B cell (primary cell): ENCODE measurements around the gene BMP8A. TPM values are rescaled to one million over a fixed set of nuclear protein-coding genes. Genes with fewer than 3 reads are reported as not detected.
A peak's percentile ranks its signal among the peaks of the same experiment; 100 is the strongest.

Experiments used
- ATAC-seq: fragments of 200-7000 bp; cut with Tn5 transposase; one replicate; pipeline ENCODE4 v1.10.0; 2021; ENCODE audit warnings: low read depth, mild to moderate bottlenecking, moderate number of reproducible peaks, moderate library complexity
- CTCF ChIA-PET: fragments of 350-600 bp; sonication (Branson Sonifier 250); formaldehyde crosslinking; loops from one replicate; lab custom pipeline; 2021; ENCODE audit warnings: antibody characterized with exemption, inconsistent platforms; lab: Charles Lee
- POLR2A ChIA-PET: fragments of 350-600 bp; sonication (Branson Sonifier 250); formaldehyde crosslinking; loops from one replicate; lab custom pipeline; 2021; ENCODE audit warnings: antibody characterized with exemption; lab: Charles Lee
- DNase-seq: peaks from one replicate; pipeline ENCODE4 v3.0.0; 2013
- H2AFZ ChIP-seq: 2 replicates; pipeline ENCODE4 v1.6.1; 2012; ENCODE audit warnings: mild to moderate bottlenecking, low read depth, low read length; ENCODE audit not compliant: insufficient read depth, poor library complexity, severe bottlenecking
- H3K27ac ChIP-seq, 2 donors: 1 replicate in 1 of 2; 2 replicates in 1 of 2; pipeline ENCODE4 v1.5.1; 2012 to 2013; ENCODE audit warnings: low read length in 2 of 2, mild to moderate bottlenecking in 2 of 2, moderate library complexity in 1 of 2
- H3K27me3 ChIP-seq, 4 experiments: fragments of 200-600 bp in 1 of 4; sonication (generic) in 1 of 4; replicated peaks in 1 of 4; 1 replicate in 2 of 4; 2 replicates in 2 of 4; pipeline versions ENCODE4 v1.6.1 to v1.7.0; 2013 to 2016; ENCODE audit warnings: low read length in 3 of 4, mild to moderate bottlenecking in 2 of 4, mixed read lengths in 1 of 4, moderate library complexity in 1 of 4; ENCODE audit not compliant: insufficient read depth in 4 of 4, control insufficient read depth in 3 of 4; ENCODE audit errors: control extremely low read depth in 1 of 4
- H3K36me3 ChIP-seq, 2 experiments: replicated peaks in 1 of 2; 1 replicate in 1 of 2; 2 replicates in 1 of 2; pipeline versions ENCODE4 v1.6.1 to v1.7.1; 2013; ENCODE audit warnings: low read length in 1 of 2; ENCODE audit not compliant: insufficient read depth in 2 of 2, control insufficient read depth in 1 of 2; ENCODE audit errors: control extremely low read depth in 1 of 2, extremely low read depth in 1 of 2
- H3K4me1 ChIP-seq, 2 donors: fragments of 200-600 bp in 1 of 2; sonication (generic) in 1 of 2; 1 replicate in 1 of 2; 2 replicates in 1 of 2; pipeline versions ENCODE4 v1.5.1 to v1.6.1; 2013 to 2017; ENCODE audit warnings: low read length in 2 of 2; ENCODE audit not compliant: control insufficient read depth in 2 of 2, insufficient read depth in 2 of 2
- H3K4me2 ChIP-seq: replicated peaks from 2 replicates; pipeline ENCODE3; 2012; ENCODE audit warnings: mild to moderate bottlenecking, low read depth, low read length; ENCODE audit not compliant: poor library complexity, severe bottlenecking
- H3K4me3 ChIP-seq, 5 experiments: fragments of 200-600 bp in 1 of 5; sonication (generic) in 1 of 5; 1 replicate in 3 of 5; 2 replicates in 2 of 5; pipeline versions ENCODE4 v1.5.1 to v1.7.0; 2011 to 2016; ENCODE audit warnings: low read length in 4 of 5, mild to moderate bottlenecking in 4 of 5, low read depth in 2 of 5, control low read depth in 1 of 5, moderate library complexity in 1 of 5; ENCODE audit not compliant: insufficient read depth in 1 of 5; ENCODE audit errors: control extremely low read depth in 1 of 5, extremely low read depth in 1 of 5
- H3K79me2 ChIP-seq: fragments of 200-600 bp; sonication (generic); one replicate; pipeline ENCODE4 v1.6.0; 2016; ENCODE audit warnings: low read length; ENCODE audit not compliant: control insufficient read depth, insufficient read depth
- H3K9ac ChIP-seq: fragments of 200-600 bp; sonication (generic); 2 replicates; pipeline ENCODE4 v1.6.1; 2017; ENCODE audit warnings: mild to moderate bottlenecking, low read length, moderate library complexity
- H3K9me3 ChIP-seq, 3 donors: one replicate each; pipeline versions ENCODE4 v1.6.1 to v1.7.1; 2013; ENCODE audit warnings: low read length in 2 of 3; ENCODE audit not compliant: control insufficient read depth in 2 of 3, insufficient read depth in 1 of 3; ENCODE audit errors: control extremely low read depth in 1 of 3
- H4K20me1 ChIP-seq: 2 replicates; pipeline ENCODE4 v1.6.0; 2012; ENCODE audit warnings: mild to moderate bottlenecking, low read length; ENCODE audit not compliant: insufficient read depth, control insufficient read depth, poor library complexity, severe bottlenecking
- H3K27ac Mint-ChIP-seq: one replicate; pipeline ENCODE4 v1.8.0; 2021; ENCODE audit warnings: mixed read lengths
- H3K27me3 Mint-ChIP-seq: one replicate; pipeline ENCODE4 v1.8.0; 2021; ENCODE audit warnings: mixed read lengths
- H3K4me1 Mint-ChIP-seq: one replicate; pipeline ENCODE4 v1.8.0; 2021; ENCODE audit warnings: mixed read lengths
- H3K4me3 Mint-ChIP-seq: one replicate; pipeline ENCODE4 v1.8.0; 2021; ENCODE audit warnings: mixed read lengths
- H3K9me3 Mint-ChIP-seq: one replicate; pipeline ENCODE4 v1.8.0; 2022; ENCODE audit warnings: mixed read lengths; ENCODE audit not compliant: insufficient read depth
- EZH2 ChIP-seq: IDR thresholded peaks from 2 replicates; pipeline ENCODE4 v1.6.1; 2012; ENCODE audit warnings: borderline replicate concordance, low read depth, mild to moderate bottlenecking, moderate library complexity, low read length; ENCODE audit not compliant: insufficient read depth, poor library complexity, severe bottlenecking
- WGBS: methylation state at CpG from one replicate; pipeline ENCODE4 v1.1.5; 2013; ENCODE audit warnings: missing lambda C conversion rate; ENCODE audit not compliant: insufficient coverage; 5-methylcytosine and 5-hydroxymethylcytosine counted together
- intact Hi-C: fragments of 100-400 bp; cut with micrococcal nuclease; formaldehyde crosslinking; loops from one replicate; pipeline ENCODE4 v1.10.0; 2022
- polyA plus RNA-seq: library from polyadenylated mRNA; depleted of rRNA; stranded (reverse); fragments of >200 nt; gene quantifications from 2 replicates; pipeline ENCODE4 v1.2.3, GENCODE V29; 2012
- total RNA-seq, 2 donors: library from RNA; stranded (reverse); fragments of 120-200 nt in 1 of 2; gene quantifications; 1 replicate in 1 of 2; 2 replicates in 1 of 2; pipeline versions ENCODE4 v1.2.3 to v1.2.4, GENCODE V29; 2013 to 2022
- TF ChIP-seq, protein P1 (sequence below): fragments of 200-600 bp; IDR thresholded peaks from one replicate; pipeline ENCODE4 v1.8.0; 2022; ENCODE audit warnings: antibody characterized with exemption, mild to moderate bottlenecking

Gene BMP8A
- total and polyA plus RNA-seq, 2 donors (not counting 1 experiment from before 2014, with no cell fraction given), result 0.25 to 1.1 TPM

DNA sequence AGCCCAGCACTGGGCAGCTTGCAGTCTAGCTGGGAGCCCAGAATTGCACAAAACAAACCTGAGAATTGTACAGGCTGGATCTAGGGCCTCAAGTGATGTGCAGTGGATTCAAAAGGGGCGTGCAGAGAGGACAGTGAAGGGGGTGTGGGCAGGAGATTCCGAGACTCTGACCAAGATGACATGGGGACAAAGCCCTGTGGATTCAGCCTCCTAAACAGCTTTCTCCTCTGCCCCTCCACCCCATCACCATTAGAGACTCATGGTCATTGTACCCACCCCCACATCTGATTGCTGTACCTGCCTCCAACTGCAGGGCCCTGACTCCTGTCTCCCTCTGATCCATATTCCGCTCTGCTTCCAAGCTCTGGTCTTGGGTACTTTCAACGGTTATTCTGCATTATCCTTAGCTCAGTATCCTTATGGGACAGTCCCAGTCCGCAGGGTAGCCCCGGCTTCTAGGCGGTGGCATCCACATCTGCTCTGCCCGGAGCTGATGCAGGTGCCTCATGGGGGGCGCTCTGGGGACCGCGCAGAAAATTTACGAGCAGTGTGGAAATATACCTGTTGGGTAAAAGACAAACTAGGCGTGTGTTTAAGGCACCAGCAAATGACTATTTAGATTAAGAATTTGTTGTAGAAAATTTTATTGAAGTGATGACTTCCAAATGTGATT is 1.7 kb upstream of the BMP8A start:
- no peak for ATAC-seq
- H3K9me3 Mint-ChIP-seq, result no peaks in the 10 kb centered on the region
- H3K27me3 Mint-ChIP-seq, result peaks cover 13% of the 10 kb centered on the region
- no peaks in the 10 kb centered on the region for H3K79me2 ChIP-seq
- H3K27ac ChIP-seq, result no peak overlapping the region
- H3K4me3 ChIP-seq, result no peak overlapping the region
- peaks cover 6% of the 10 kb centered on the region for H4K20me1 ChIP-seq
- no peak overlapping the region for H2AFZ ChIP-seq
- ChIA-PET POLR2A (interaction anchor here (0.6 kb wide), 1 partner anchor 432 kb away, joined by 3 read pairs; no protein-coding TSS in a partner anchor), CTCF (interaction anchor here (2.2 kb wide), 1 partner anchor 49 kb away, joined by 7 read pairs; no protein-coding TSS in a partner anchor)
- peak overlapping the region; percentile 56 for H3K4me3 Mint-ChIP-seq
- H3K4me1 Mint-ChIP-seq, result peaks cover 9% of the 10 kb centered on the region
- TF ChIP-seq EZH2, result no peak
- TF ChIP-seq, protein P1, sequence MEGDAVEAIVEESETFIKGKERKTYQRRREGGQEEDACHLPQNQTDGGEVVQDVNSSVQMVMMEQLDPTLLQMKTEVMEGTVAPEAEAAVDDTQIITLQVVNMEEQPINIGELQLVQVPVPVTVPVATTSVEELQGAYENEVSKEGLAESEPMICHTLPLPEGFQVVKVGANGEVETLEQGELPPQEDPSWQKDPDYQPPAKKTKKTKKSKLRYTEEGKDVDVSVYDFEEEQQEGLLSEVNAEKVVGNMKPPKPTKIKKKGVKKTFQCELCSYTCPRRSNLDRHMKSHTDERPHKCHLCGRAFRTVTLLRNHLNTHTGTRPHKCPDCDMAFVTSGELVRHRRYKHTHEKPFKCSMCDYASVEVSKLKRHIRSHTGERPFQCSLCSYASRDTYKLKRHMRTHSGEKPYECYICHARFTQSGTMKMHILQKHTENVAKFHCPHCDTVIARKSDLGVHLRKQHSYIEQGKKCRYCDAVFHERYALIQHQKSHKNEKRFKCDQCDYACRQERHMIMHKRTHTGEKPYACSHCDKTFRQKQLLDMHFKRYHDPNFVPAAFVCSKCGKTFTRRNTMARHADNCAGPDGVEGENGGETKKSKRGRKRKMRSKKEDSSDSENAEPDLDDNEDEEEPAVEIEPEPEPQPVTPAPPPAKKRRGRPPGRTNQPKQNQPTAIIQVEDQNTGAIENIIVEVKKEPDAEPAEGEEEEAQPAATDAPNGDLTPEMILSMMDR, result no peak
- H3K4me1 ChIP-seq, result peaks cover 3 to 8% of the 10 kb centered on the region in 2 donors
- H3K9me3 ChIP-seq, result no peaks in the 10 kb centered on the region
- H3K4me2 ChIP-seq, result no peak overlapping the region
- 83% methylated on average over 12 of the region's 13 CpGs for WGBS
- peak; percentile 13 for DNase-seq
- H3K9ac ChIP-seq, result no peak overlapping the region
- H3K27ac Mint-ChIP-seq, result no peak overlapping the region
- H3K27me3 ChIP-seq, result peaks cover 0 to 19% (median 9%) of the 10 kb centered on the region in 4 experiments
- intact Hi-C loops, result loop anchor here (5.0 kb wide), 2 partner anchors 38 to 1442 kb away; partner anchors contain the start of gene POU3F1
- peaks cover 0 to 22% of the 10 kb centered on the region in 2 experiments for H3K36me3 ChIP-seq
